ENCODE data around the gene MARF1. TPM values are rescaled to one million over a fixed set of nuclear protein-coding genes. Genes with fewer than 3 reads are reported as not detected.
"Not testable (repeated sequence)": the region's sequence is repeated elsewhere in the genome, so short reads cannot be mapped to it uniquely, and the experiment has no call there.

MARF1 gene, protein sequence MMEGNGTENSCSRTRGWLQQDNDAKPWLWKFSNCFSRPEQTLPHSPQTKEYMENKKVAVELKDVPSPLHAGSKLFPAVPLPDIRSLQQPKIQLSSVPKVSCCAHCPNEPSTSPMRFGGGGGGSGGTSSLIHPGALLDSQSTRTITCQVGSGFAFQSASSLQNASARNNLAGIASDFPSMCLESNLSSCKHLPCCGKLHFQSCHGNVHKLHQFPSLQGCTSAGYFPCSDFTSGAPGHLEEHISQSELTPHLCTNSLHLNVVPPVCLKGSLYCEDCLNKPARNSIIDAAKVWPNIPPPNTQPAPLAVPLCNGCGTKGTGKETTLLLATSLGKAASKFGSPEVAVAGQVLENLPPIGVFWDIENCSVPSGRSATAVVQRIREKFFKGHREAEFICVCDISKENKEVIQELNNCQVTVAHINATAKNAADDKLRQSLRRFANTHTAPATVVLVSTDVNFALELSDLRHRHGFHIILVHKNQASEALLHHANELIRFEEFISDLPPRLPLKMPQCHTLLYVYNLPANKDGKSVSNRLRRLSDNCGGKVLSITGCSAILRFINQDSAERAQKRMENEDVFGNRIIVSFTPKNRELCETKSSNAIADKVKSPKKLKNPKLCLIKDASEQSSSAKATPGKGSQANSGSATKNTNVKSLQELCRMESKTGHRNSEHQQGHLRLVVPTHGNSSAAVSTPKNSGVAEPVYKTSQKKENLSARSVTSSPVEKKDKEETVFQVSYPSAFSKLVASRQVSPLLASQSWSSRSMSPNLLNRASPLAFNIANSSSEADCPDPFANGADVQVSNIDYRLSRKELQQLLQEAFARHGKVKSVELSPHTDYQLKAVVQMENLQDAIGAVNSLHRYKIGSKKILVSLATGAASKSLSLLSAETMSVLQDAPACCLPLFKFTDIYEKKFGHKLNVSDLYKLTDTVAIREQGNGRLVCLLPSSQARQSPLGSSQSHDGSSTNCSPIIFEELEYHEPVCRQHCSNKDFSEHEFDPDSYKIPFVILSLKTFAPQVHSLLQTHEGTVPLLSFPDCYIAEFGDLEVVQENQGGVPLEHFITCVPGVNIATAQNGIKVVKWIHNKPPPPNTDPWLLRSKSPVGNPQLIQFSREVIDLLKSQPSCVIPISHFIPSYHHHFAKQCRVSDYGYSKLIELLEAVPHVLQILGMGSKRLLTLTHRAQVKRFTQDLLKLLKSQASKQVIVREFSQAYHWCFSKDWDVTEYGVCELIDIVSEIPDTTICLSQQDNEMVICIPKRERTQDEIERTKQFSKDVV (N-terminal part only)
- total RNA-seq: 10 to 100 TPM; 21.0 to 91.9 (median 42.2) TPM

DNA sequence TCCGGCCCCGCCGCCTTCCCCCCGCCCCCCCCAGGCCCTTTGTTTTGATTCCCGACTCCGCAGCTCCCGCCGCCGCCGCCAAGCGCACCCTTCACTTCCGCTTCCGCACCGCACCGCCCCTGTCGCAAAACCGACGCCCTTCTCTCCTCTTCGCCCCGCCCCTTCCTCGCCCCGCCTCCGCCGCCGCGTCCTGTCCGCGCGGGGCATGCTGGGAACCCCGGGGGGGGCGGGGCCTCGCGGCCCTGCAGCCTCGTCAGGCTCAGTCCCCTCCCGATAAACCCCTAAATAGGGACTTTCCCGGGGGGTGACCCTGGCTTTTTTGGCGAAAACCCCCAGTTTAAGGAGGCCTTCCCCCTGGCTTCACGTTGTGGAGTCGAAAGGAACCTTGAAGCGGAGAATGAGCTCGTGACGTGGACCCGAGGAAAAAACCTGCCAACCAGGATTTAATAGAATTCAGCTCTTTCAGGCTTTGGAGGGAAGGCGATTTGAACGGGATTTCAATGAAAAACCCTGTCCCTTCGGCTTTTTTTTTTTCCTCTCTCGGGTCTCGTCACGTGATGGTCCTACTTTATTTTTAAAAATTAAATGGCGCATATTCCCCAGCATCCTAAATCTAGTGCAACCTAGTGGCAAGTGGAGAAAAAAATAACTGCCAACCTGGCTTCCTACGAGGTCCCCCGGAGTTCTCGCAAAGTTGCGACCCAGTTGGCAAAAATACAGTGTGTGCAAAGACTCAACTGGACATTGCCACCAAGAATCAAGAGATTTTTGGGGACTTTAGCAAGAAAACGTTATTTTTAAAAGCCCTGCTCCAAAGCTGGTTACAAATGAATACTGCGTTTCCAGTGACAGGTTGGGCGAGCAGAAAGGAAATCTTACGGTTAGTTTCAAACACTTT, at the start of gene MARF1:
MARF1 (minus strand) TSS at position 107 of the 898 bp plus-strand sequence. CDS start 3,921 bp downstream, outside the sequence.
- Histone ChIP-seq H3K27ac (peak within 1 kb of the TSS; percentile 99 to 100), H3K4me1 (peaks cover 0 to 7% of the 10 kb centered on the region in 2 donors), H3K4me3 (peak within 1 kb of the TSS; percentile 61 to 99), H3K9me3 (no peaks in the 10 kb centered on the region), H3K36me3 (no peaks in the 10 kb centered on the region), H3K27me3 (no peaks in the 10 kb centered on the region)
- TF ChIP-seq, protein P1, sequence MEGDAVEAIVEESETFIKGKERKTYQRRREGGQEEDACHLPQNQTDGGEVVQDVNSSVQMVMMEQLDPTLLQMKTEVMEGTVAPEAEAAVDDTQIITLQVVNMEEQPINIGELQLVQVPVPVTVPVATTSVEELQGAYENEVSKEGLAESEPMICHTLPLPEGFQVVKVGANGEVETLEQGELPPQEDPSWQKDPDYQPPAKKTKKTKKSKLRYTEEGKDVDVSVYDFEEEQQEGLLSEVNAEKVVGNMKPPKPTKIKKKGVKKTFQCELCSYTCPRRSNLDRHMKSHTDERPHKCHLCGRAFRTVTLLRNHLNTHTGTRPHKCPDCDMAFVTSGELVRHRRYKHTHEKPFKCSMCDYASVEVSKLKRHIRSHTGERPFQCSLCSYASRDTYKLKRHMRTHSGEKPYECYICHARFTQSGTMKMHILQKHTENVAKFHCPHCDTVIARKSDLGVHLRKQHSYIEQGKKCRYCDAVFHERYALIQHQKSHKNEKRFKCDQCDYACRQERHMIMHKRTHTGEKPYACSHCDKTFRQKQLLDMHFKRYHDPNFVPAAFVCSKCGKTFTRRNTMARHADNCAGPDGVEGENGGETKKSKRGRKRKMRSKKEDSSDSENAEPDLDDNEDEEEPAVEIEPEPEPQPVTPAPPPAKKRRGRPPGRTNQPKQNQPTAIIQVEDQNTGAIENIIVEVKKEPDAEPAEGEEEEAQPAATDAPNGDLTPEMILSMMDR (IDR thresholded peaks at IDR 0.05): peak; percentile 40 to 61 (median 48)
- TF ChIP-seq POLR2A (IDR thresholded peaks at IDR 0.05): peak; percentile 98 to 99
- intact Hi-C loops (cut with DNase I; ENCODE audit: low total_unique reads): no loop called here
- peak; percentile 98 to 99 for DNase-seq

DNA sequence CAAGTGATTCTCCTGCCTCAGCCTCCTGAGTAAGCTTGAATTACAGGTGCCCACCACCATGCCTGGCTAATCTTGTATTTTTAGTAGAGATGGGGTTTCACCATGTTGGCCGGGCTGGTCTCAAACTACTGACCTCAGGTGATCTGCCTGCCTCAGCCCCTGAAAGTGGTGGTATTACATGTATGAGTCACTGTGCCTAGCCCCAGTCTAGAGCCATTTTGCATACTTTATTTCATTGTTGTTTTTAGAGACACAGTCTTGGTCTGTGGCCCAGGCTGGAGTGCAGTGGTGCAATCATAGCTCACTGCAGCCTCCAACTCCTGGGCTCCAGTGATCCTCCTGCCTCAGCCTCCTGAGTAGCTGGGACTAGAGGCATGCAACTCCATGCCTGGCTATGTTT, 49.6 kb upstream of the MARF1 start:
- H3K36me3 ChIP-seq; H3K4me1 ChIP-seq; H3K27me3 ChIP-seq; H3K9me3 ChIP-seq; intact Hi-C loops (cut with DNase I; ENCODE audit: low total_unique reads); H3K4me3 ChIP-seq; DNase-seq; H3K27ac ChIP-seq: not testable (repeated sequence)

DNA sequence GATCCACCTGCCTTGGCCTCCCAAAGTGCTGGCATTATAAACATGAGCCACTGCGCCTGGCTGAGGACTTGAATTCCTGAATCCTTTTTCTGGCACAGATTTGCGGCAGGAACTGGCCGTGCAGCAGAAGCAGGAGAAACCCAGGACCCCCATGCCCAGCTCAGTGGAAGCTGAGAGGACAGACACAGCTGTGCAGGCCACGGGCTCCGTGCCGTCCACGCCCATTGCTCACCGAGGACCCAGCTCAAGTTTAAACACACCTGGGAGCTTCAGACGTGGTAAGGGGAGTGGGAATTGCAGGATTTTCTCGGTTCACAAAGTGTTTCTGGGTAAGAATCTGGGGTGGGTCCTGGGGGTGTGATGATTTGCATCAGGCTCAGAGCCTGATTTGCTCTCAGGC, 48.1 kb upstream of the MARF1 start:
- Histone ChIP-seq H3K27ac (no peak overlapping the region), H3K4me1 (no peaks in the 10 kb centered on the region), H3K4me3 (no peak overlapping the region), H3K27me3 (no peaks in the 10 kb centered on the region), H3K36me3 (no peaks in the 10 kb centered on the region), H3K9me3 (no peaks in the 10 kb centered on the region)
- intact Hi-C loops (cut with DNase I; ENCODE audit: low total_unique reads): no loop called here
- TF ChIP-seq, protein P1 (IDR thresholded peaks at IDR 0.05): no peak
- no peak for TF ChIP-seq POLR2A (IDR thresholded peaks at IDR 0.05)
- no peak for DNase-seq

DNA sequence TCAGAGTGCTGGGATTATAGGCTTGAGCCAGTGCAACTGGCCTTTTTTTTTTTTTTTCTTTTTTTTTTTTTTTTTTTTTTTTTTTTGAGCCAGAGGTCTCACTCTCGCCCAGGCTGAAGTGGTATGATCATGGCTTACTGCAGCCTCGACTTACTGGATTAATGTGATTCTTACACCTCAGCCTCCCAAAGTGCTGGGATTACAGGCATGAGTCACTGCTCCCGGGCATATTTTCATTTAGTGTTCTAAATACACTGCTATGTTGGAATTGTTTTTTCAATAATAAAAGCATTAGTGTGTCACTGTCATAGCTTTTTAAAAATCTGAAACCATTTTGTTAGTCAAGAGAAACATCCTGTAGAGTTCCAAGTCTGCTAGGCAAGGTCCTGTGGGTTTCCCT, 47.3 kb upstream of the MARF1 start:
- H3K27me3 ChIP-seq: no peaks in the 10 kb centered on the region
- TF ChIP-seq, protein P1 (IDR thresholded peaks at IDR 0.05): no peak
- intact Hi-C loops (cut with DNase I; ENCODE audit: low total_unique reads): no loop called here
- no peak for DNase-seq
- H3K36me3 ChIP-seq: no peaks in the 10 kb centered on the region
- H3K4me3 ChIP-seq: no peak overlapping the region
- no peaks in the 10 kb centered on the region for H3K4me1 ChIP-seq
- no peak overlapping the region for H3K27ac ChIP-seq
- H3K9me3 ChIP-seq: no peaks in the 10 kb centered on the region

Measured in uterus (tissue), 4 donors.